GM21619 (cell line): Measurements from ENCODE around the gene CISD3.

Source experiments
- ATAC-seq: cut with Tn5 transposase; IDR thresholded peaks from one replicate; pipeline ENCODE4 v1.9.1; 2021; ENCODE audit not compliant: unreplicated experiment

Gene CISD3

GRCh38 chr17:38727736-38728135, 2.4 kb upstream of the CISD3 start:
- ATAC-seq, result no peak

- ATAC-seq, result no peak
These were observed 1.8 kb upstream of the CISD3 start for GRCh38 chr17:38728290-38728831.

- no peak for ATAC-seq
These were observed 714 bp upstream of the CISD3 start for GRCh38 chr17:38729368-38729885.

GRCh38 chr17:38730526-38731379, 612 bp downstream of the CISD3 start:
- ATAC-seq, result no peak

GRCh38 chr17:38731526-38732294, 1.6 kb downstream of the CISD3 start:
- no peak for ATAC-seq

GRCh38 chr17:38732376-38733281, 2.5 kb downstream of the CISD3 start:
- ATAC-seq, result no peak

- ATAC-seq, result no peak
These were observed 3.3 kb downstream of the CISD3 start for GRCh38 chr17:38733282-38733981.

- ATAC-seq, result no peak
These were observed 4.1 kb downstream of the CISD3 start for GRCh38 chr17:38733982-38734973.

GRCh38 chr17:38735161-38735997, 5.2 kb downstream of the CISD3 start:
- no peak for ATAC-seq

GRCh38 chr17:38738007-38738662, 8.0 kb downstream of the CISD3 start:
- ATAC-seq, result no peak

GRCh38 chr17:38738686-38739085, 8.5 kb downstream of the CISD3 start:
- no peak for ATAC-seq

GRCh38 chr17:38739305-38739704, 9.2 kb downstream of the CISD3 start:
- ATAC-seq, result no peak

- ATAC-seq, result no peak
These were observed 9.9 kb downstream of the CISD3 start for GRCh38 chr17:38740044-38740443.

GRCh38 chr17:38740806-38741205, 10.7 kb downstream of the CISD3 start:
- no peak for ATAC-seq

- no peak for ATAC-seq
These were observed 11.3 kb downstream of the CISD3 start for GRCh38 chr17:38741461-38741860.

- ATAC-seq, result no peak
These were observed 11.8 kb downstream of the CISD3 start for GRCh38 chr17:38741921-38742410.
